Medulla oblongata (tissue), 1 donor: ENCODE results near the gene DENND5B.
A peak's percentile ranks its signal among the peaks of the same experiment; 100 is the strongest.
"Not testable (repeated sequence)": the region's sequence is repeated elsewhere in the genome, so short reads cannot be mapped to it uniquely, and the experiment has no call there.

Experiments
- DNase-seq: peaks from one replicate; pipeline ENCODE4 v3.0.0-alpha.2; 2015; ENCODE audit errors: extremely low spot score

Gene DENND5B

GRCh38 chr12:31377210-31377609 lies 213.7 kb downstream of the DENND5B start:
- DNase-seq, result not testable (repeated sequence)

- not testable (repeated sequence) for DNase-seq
Measured at GRCh38 chr12:31375422-31375821, 215.5 kb downstream of the DENND5B start.

- no peak for DNase-seq
Measured at GRCh38 chr12:31371256-31371620, 219.7 kb downstream of the DENND5B start.

DNA sequence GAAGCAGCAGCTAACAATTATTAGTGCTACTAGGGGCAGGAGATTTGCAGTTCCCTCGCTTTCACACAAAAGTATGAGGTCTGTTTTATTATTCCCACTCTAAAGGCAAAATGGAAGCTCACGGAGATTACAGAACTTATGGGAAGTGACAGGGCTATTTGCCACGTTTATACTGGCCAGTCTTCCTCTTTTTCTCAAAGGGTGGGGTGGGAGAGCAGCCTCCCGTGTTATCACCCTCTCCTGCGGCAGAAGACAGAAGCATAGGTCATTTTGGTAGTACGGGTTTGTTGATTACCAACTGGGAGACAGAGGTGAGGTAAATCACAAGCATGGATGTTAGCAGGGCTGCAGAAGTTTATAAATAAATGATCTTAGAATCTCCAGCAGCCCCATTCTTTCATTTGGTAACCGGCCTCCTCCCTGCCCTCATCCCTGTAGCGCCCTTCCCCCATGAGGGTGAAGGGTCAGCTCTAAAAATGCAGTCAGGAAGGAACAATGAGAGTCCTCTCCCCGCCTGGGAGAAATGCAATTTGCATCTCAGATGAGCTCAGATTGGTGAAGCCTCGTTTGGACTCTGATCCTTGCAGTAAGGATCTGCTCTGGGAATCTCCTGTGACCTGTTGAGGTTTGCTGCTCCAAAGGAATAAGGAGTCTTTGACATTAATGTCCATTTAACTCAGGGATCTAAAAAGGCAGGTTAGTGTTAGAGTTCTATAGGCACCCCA lies 220.2 kb downstream of the DENND5B start:
- DNase-seq, result no peak

DNA sequence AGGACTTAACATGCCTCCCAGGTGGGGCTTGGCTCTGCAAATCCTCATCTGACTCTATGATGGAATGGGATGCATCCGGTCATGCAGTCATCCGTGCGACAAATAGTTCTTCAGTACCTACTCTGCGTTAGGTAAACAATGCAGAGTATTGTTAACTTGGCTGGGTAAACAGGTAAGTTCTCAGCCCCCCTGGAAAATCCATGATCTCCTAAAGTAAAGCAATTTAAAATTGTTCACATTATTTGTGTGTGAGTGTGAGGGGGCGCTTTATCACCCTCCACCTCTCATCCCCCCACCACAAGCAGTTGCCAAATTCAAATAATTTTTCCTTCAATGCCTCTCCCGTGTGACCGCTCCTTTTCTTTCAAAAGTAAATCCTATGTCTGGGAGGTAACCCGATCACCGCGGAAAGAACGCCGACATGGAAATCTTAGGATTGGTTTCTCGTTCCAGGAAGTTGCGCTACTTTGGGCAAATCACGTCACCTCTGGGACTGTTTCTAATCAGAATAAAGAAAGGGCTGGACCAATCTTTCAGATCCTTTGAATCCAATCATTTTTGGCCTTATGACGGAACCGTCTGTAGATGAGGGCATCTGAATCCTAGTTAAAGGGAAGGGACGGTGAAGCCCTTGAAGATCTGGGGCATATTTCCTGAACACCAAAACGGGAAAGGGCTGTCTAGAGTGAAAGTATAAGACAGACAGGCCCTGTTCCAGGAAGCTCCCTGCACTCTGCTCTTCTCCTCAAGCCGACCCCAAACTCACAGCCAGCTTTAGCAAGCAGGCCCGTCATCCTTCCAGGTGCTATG lies 221.0 kb downstream of the DENND5B start:
- no peak for DNase-seq

- DNase-seq, result no peak
Measured at GRCh38 chr12:31368666-31369361, 222.1 kb downstream of the DENND5B start.

- no peak for DNase-seq
Measured at GRCh38 chr12:31366104-31366621, 224.8 kb downstream of the DENND5B start.

GRCh38 chr12:31363831-31364230 lies 227.1 kb downstream of the DENND5B start:
- DNase-seq, result no peak

- DNase-seq, result no peak
Measured at GRCh38 chr12:31363416-31363809, 227.5 kb downstream of the DENND5B start.

DNA sequence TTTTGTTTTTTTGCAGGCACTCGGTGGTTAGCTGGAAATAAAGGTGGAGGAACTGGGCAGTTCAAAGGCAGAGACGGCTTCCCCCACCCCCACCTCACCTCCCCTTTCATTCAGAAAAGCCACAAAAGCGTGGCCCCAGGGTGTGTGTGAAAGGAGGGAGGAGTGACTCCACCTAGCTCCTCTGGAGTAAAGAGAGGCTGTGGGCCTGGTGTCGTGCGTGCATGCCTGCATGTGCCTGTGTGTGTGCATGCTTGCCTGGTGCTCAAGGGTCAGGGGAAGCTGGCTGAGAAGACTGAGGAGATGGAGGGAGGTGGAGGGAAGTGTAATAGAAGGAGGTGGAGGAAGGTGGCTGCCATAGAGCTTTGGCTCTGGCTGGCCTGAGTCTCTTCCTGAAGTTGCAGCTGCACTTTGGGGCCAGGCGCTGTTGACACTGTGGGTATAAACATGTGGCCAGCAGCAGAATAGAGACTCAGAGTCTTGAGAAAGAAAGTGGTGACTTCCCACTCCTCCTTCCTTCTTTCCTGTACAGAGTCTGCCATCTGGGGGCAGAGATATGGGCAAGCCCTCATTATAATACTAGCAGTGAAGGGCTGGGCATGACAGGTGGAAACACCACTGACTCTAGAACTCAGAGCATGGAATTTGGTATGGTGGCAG lies 228.0 kb downstream of the DENND5B start:
- peak; percentile 62 for DNase-seq

- no peak for DNase-seq
Measured at GRCh38 chr12:31362115-31362758, 228.7 kb downstream of the DENND5B start.

GRCh38 chr12:31361730-31362114 lies 229.2 kb downstream of the DENND5B start:
- no peak for DNase-seq

DNA sequence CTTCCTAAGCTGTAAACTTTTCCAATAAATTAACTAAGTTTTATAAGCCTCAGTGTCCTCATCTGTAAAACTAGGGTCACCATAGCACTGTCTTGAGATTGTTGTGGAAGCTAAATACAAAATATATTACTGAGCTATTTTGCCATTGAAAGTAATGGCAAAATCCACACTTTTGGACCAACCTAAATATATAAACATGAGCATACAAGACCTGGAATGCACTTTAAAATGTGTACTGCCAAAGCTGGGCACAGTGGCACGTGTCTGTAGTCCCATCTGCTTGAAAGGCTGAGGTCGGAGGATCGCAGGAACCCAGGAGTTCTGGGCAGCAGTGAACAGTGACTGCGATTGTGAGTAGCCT lies 235.2 kb downstream of the DENND5B start:
- DNase-seq, result no peak

- peak; percentile 81 for DNase-seq
Measured at GRCh38 chr12:31353750-31354708, 236.9 kb downstream of the DENND5B start.

- DNase-seq, result no peak
Measured at GRCh38 chr12:31346267-31346666, 244.7 kb downstream of the DENND5B start.

DNA sequence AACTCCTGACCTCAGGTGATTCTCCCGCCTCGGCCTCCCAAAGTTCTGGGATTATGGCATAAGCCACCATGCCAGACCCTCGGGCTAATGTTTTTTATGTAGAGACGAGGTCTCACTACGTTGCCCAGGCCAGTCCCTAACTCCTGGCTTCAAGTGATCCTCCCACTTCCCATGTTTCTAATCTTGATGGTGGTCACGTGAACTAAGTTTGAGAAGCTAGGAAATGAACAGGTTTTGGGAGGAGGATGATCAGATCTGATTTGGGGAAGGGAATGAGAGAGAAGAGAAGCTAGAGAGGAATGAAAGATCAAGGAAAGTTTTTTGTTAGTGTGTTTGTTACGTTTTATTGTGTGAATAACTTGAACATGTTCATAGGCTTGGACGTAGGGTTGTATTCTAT lies 247.8 kb downstream of the DENND5B start:
- DNase-seq, result no peak

DNA sequence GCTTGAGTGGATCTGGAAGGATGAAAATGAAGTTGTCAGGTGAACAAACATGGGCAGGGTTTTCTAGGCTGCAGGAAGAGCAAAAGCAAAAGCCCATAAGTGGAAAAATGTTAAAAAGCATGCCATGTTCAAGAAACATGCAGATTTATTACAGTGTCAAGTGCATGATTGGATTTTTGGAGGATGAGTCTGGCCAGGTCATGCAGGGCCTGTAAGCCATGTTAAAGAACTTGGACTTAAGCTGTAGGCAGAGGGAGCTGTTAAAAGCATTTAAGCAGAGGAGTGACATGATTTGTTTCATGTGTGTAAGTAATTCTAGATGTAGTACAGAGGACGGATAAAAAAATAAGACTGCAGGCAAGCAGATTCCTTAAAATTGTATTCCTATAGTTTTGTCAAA lies 248.7 kb downstream of the DENND5B start:
- no peak for DNase-seq

- DNase-seq, result no peak
Measured at GRCh38 chr12:31339831-31340622, 250.9 kb downstream of the DENND5B start.

DNA sequence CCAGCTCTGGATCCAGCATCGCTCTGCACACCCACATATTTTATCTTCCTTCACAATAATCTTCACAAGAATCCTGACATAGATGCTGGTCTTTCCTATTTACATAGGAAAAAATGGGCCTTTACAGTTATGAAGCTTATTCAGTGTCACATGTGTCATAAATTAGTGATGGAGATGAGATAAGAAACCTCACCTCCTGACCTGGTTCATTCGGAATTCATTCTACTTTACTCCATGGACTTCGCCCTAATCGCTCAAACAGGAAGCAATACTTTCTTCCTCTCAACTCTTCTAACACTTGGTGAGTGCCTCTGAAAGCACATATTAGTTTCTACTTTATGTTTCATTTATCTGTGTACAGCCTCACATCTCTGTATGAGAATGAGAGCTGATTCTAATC lies 253.0 kb downstream of the DENND5B start:
- DNase-seq, result no peak
